Measurements from ENCODE around the gene STPG4.
"Not testable (repeated sequence)": the region's sequence is repeated elsewhere in the genome, so short reads cannot be mapped to it uniquely, and the experiment has no call there.

Gene STPG4

GRCh38 chr2:47126783-47127182 lies 28.3 kb downstream of the STPG4 start:
- no peak for DNase-seq (ENCODE audit: low read depth)

- DNase-seq (ENCODE audit: low read depth) = not testable (repeated sequence)
Measured at GRCh38 chr2:47124740-47125139, 30.4 kb downstream of the STPG4 start.

GRCh38 chr2:47120424-47120823 lies 34.7 kb downstream of the STPG4 start:
- DNase-seq (ENCODE audit: low read depth) = not testable (repeated sequence)

- no peak for DNase-seq (ENCODE audit: low read depth)
Measured at GRCh38 chr2:47119001-47119400, 36.1 kb downstream of the STPG4 start.

GRCh38 chr2:47118581-47118980 lies 36.5 kb downstream of the STPG4 start:
- DNase-seq (ENCODE audit: low read depth) = no peak

- no peak for DNase-seq (ENCODE audit: low read depth)
Measured at GRCh38 chr2:47112665-47113435, 42.3 kb downstream of the STPG4 start.

GRCh38 chr2:47109680-47110079 lies 45.4 kb downstream of the STPG4 start:
- DNase-seq (ENCODE audit: low read depth) = no peak

- DNase-seq (ENCODE audit: low read depth) = no peak
Measured at GRCh38 chr2:47109007-47109375, 46.1 kb downstream of the STPG4 start.

GRCh38 chr2:47108267-47109006 lies 46.7 kb downstream of the STPG4 start:
- DNase-seq (ENCODE audit: low read depth) = not testable (repeated sequence)

- not testable (repeated sequence) for DNase-seq (ENCODE audit: low read depth)
Measured at GRCh38 chr2:47107201-47107600, 47.9 kb downstream of the STPG4 start.

GRCh38 chr2:47106231-47106630 lies 48.9 kb downstream of the STPG4 start:
- DNase-seq (ENCODE audit: low read depth) = not testable (repeated sequence)

GRCh38 chr2:47099712-47100111 lies 55.4 kb downstream of the STPG4 start:
- not testable (repeated sequence) for DNase-seq (ENCODE audit: low read depth)

GRCh38 chr2:47098953-47099352 lies 56.2 kb downstream of the STPG4 start:
- no peak for DNase-seq (ENCODE audit: low read depth)

GRCh38 chr2:47097563-47097962 lies 57.5 kb downstream of the STPG4 start:
- no peak for DNase-seq (ENCODE audit: low read depth)

- no peak for DNase-seq (ENCODE audit: low read depth)
Measured at GRCh38 chr2:47096451-47096850, 58.7 kb downstream of the STPG4 start.

GRCh38 chr2:47095349-47096020 lies 59.6 kb downstream of the STPG4 start:
- DNase-seq (ENCODE audit: low read depth) = no peak

- DNase-seq (ENCODE audit: low read depth) = no peak
Measured at GRCh38 chr2:47094511-47095142, 60.5 kb downstream of the STPG4 start.

GRCh38 chr2:47093626-47094025 lies 61.5 kb downstream of the STPG4 start:
- no peak for DNase-seq (ENCODE audit: low read depth)

GRCh38 chr2:47092465-47092864 lies 62.6 kb downstream of the STPG4 start:
- no peak for DNase-seq (ENCODE audit: low read depth)

- DNase-seq (ENCODE audit: low read depth) = no peak
Measured at GRCh38 chr2:47091118-47091517, 64.0 kb downstream of the STPG4 start.

GRCh38 chr2:47089083-47089464 lies 66.0 kb downstream of the STPG4 start:
- DNase-seq (ENCODE audit: low read depth) = no peak

- DNase-seq (ENCODE audit: low read depth) = no peak
Measured at GRCh38 chr2:47088371-47089082, 66.6 kb downstream of the STPG4 start.
